Ecto neural progenitor cell (in vitro differentiated cells): ENCODE results near the gene IFT27.

Experiments used
- DNase-seq: peaks from one replicate; pipeline ENCODE4 v3.0.0-alpha.2; 2018; ENCODE audit warnings: low spot score

IFT27 gene

GRCh38 chr22:36775964-36776669 is at the start of gene IFT27:
TSS of gene IFT27 (minus strand) at chr22:36776119. CDS start at chr22:36775707, 412 bp downstream.
- peak; percentile 96 for DNase-seq

- no peak for DNase-seq
Measured at GRCh38 chr22:36824655-36825054, 48.7 kb upstream of the IFT27 start.

GRCh38 chr22:36823186-36823839 is 47.4 kb upstream of the IFT27 start:
- DNase-seq = no peak

- DNase-seq = no peak
Measured at GRCh38 chr22:36822581-36822980, 46.7 kb upstream of the IFT27 start.

GRCh38 chr22:36819112-36819511 is 43.2 kb upstream of the IFT27 start:
- no peak for DNase-seq

- no peak for DNase-seq
Measured at GRCh38 chr22:36818010-36818642, 42.2 kb upstream of the IFT27 start.

GRCh38 chr22:36817525-36817848 is 41.6 kb upstream of the IFT27 start:
- no peak for DNase-seq

GRCh38 chr22:36816636-36817524 is 41.0 kb upstream of the IFT27 start, which contains the start of gene PVALB:
TSS of gene PVALB (minus strand) at chr22:36817035. CDS start at chr22:36817005, 30 bp downstream.
- no peak for DNase-seq

GRCh38 chr22:36816339-36816635 is 40.4 kb upstream of the IFT27 start:
- no peak for DNase-seq

GRCh38 chr22:36815558-36816338 is 39.8 kb upstream of the IFT27 start:
- DNase-seq = no peak

GRCh38 chr22:36814801-36815200 is 38.9 kb upstream of the IFT27 start:
- DNase-seq = no peak

- DNase-seq = no peak
Measured at GRCh38 chr22:36811094-36811800, 35.3 kb upstream of the IFT27 start.

- no peak for DNase-seq
Measured at GRCh38 chr22:36809351-36809750, 33.4 kb upstream of the IFT27 start.

GRCh38 chr22:36808721-36809344 is 32.9 kb upstream of the IFT27 start:
- DNase-seq = no peak

GRCh38 chr22:36807627-36808026 is 31.7 kb upstream of the IFT27 start:
- DNase-seq = no peak

- DNase-seq = no peak
Measured at GRCh38 chr22:36806835-36807234, 30.9 kb upstream of the IFT27 start.

GRCh38 chr22:36803358-36803757 is 27.4 kb upstream of the IFT27 start:
- no peak for DNase-seq

- no peak for DNase-seq
Measured at GRCh38 chr22:36798674-36799066, 22.8 kb upstream of the IFT27 start.

GRCh38 chr22:36797911-36798673 is 22.2 kb upstream of the IFT27 start:
- peak; percentile 80 for DNase-seq

- DNase-seq = no peak
Measured at GRCh38 chr22:36797374-36797773, 21.5 kb upstream of the IFT27 start.
